T-cell (primary cell): Measurements from ENCODE around the gene GCH1. TPM values are rescaled to one million over a fixed set of nuclear protein-coding genes. Genes with fewer than 3 reads are reported as not detected.
"Not testable (repeated sequence)": the region's sequence is repeated elsewhere in the genome, so short reads cannot be mapped to it uniquely, and the experiment has no call there.

Source experiments
- ATAC-seq, 4 experiments: fragments of 200-7000 bp in 3 of 4; fragments of 150-1000 bp in 1 of 4; cut with Tn5 transposase; replicated peaks in 1 of 4; 1 replicate in 3 of 4; 2 replicates in 1 of 4; pipeline ENCODE4 v1.10.0; 2021; ENCODE audit warnings: moderate library complexity in 3 of 4, mild to moderate bottlenecking in 2 of 4, moderate number of reproducible peaks in 1 of 4
- CTCF ChIA-PET, 2 donors: fragments of 300-600 bp; sonication (Branson Sonifier 250); formaldehyde crosslinking; loops; one replicate each; lab custom pipeline; 2022; ENCODE audit warnings: antibody characterized with exemption in 2 of 2; lab: Charles Lee
- POLR2A ChIA-PET, 2 donors: fragments of 300-600 bp; sonication (Branson Sonifier 250); formaldehyde crosslinking; loops; one replicate each; lab custom pipeline; 2022; ENCODE audit warnings: antibody characterized with exemption in 2 of 2; lab: Charles Lee
- DNase-seq, 35 experiments: peaks; one replicate each; pipeline versions ENCODE4 v3.0.0 to v3.0.0-alpha.2; 2013 to 2023
- H3K27ac ChIP-seq: one replicate; pipeline ENCODE4 v1.5.1; 2013; ENCODE audit warnings: low read length
- H3K27me3 ChIP-seq, 2 experiments: replicated peaks in 1 of 2; 1 replicate in 1 of 2; 2 replicates in 1 of 2; pipeline versions ENCODE4 v1.6.1 to v1.7.0; 2013; ENCODE audit warnings: low read length in 1 of 2, mixed read lengths in 1 of 2; ENCODE audit not compliant: control insufficient read depth in 2 of 2, insufficient read depth in 2 of 2; ENCODE audit errors: extremely low read depth in 1 of 2
- H3K36me3 ChIP-seq, 2 donors: 1 replicate in 1 of 2; 2 replicates in 1 of 2; pipeline versions ENCODE4 v1.6.1 to v1.7.0; 2013; ENCODE audit warnings: low read length in 1 of 2; ENCODE audit not compliant: control insufficient read depth in 2 of 2, insufficient read depth in 1 of 2; ENCODE audit errors: extremely low read depth in 1 of 2
- H3K4me1 ChIP-seq, 2 experiments: 1 replicate in 1 of 2; 2 replicates in 1 of 2; pipeline versions ENCODE4 v1.6.1 to v1.7.0; 2013; ENCODE audit warnings: low read length in 2 of 2, mixed read lengths in 1 of 2; ENCODE audit not compliant: insufficient read depth in 2 of 2, control insufficient read depth in 1 of 2; ENCODE audit errors: extremely low read depth in 1 of 2
- H3K4me3 ChIP-seq, 2 donors: 1 replicate in 1 of 2; 2 replicates in 1 of 2; pipeline versions ENCODE4 v1.5.1 to v1.7.0; 2013; ENCODE audit warnings: mild to moderate bottlenecking in 2 of 2, low read length in 1 of 2, moderate library complexity in 1 of 2; ENCODE audit not compliant: control insufficient read depth in 1 of 2; ENCODE audit errors: extremely low read depth in 1 of 2
- H3K9me3 ChIP-seq: 2 replicates; pipeline ENCODE4 v1.7.0; 2013
- H3K27ac Mint-ChIP-seq, 2 donors: one replicate each; pipeline ENCODE4 v1.8.0; 2020 to 2021; ENCODE audit warnings: mild to moderate bottlenecking in 2 of 2, mixed read lengths in 2 of 2
- H3K27me3 Mint-ChIP-seq, 2 donors: one replicate each; pipeline ENCODE4 v1.8.0; 2021 to 2022; ENCODE audit warnings: mixed read lengths in 2 of 2
- H3K36me3 Mint-ChIP-seq: one replicate; pipeline ENCODE4 v1.8.0; 2021; ENCODE audit warnings: mixed read lengths
- H3K4me1 Mint-ChIP-seq, 3 donors: one replicate each; pipeline ENCODE4 v1.8.0; 2020 to 2022; ENCODE audit warnings: mixed read lengths in 3 of 3, mild to moderate bottlenecking in 1 of 3
- H3K4me3 Mint-ChIP-seq, 3 donors: one replicate each; pipeline ENCODE4 v1.8.0; 2020 to 2022; ENCODE audit warnings: mild to moderate bottlenecking in 3 of 3, mixed read lengths in 3 of 3, moderate library complexity in 3 of 3
- H3K9me3 Mint-ChIP-seq, 3 donors: one replicate each; pipeline ENCODE4 v1.8.0; 2020 to 2022; ENCODE audit warnings: mixed read lengths in 3 of 3
- WGBS: methylation state at CpG from one replicate; pipeline ENCODE4 v1.1.5; 2013; ENCODE audit warnings: missing lambda C conversion rate; ENCODE audit not compliant: insufficient coverage; 5-methylcytosine and 5-hydroxymethylcytosine counted together
- total RNA-seq, 35 experiments: library from RNA in 6 of 35; stranded (reverse) in 6 of 35; fragments of 120-200 nt in 1 of 35; gene quantifications; one replicate each; pipeline versions ENCODE4 v1.2.1 to v1.2.4 and lab custom pipeline; 2013 to 2026

Gene GCH1
- total RNA-seq, 5 donors from 2014 or later (not counting 1 experiment from before 2014, with no cell fraction given) = 26.5 to 31.2 (median 29.2) TPM

DNA sequence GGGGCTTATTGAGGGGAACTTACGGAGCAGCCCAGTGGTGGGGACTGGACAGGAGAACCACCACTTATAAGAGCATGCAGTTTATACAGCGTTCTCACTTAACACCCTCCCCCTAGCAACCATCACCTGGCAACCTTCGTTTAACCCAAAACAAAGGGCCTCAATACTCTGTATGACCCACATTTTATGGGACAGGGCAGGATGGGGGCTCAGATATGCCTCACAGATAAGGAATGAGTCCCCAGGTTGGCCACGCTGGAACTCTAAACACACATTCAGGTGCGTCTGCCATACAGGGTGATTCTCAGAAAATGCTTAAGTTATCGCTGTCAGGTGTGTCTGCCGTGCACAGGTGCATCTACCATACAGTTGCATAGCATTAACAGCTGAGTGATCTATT lies 99.2 kb downstream of the GCH1 start:
- H3K36me3 Mint-ChIP-seq = no peaks in the 10 kb centered on the region
- ChIA-PET CTCF (interaction anchor here (0.6 to 1.4 kb wide), 3 partner anchors 9 to 237 kb away, joined by 3 to 4 read pairs (median 4); partner anchors contain the start of gene SAMD4A (in 1 of the 2)), POLR2A (no interaction called here)

GRCh38 chr14:54801482-54801881 lies 101.1 kb downstream of the GCH1 start:
- CTCF ChIA-PET = interaction anchor here (0.5 to 1.1 kb wide), 2 partner anchors 25 to 26 kb away, joined by 3 read pairs; no protein-coding TSS in a partner anchor
- H3K36me3 ChIP-seq, H3K9me3 ChIP-seq, H3K9me3 Mint-ChIP-seq, H3K27ac Mint-ChIP-seq, POLR2A ChIA-PET, H3K36me3 Mint-ChIP-seq, H3K27ac ChIP-seq, DNase-seq, H3K4me3 Mint-ChIP-seq, ATAC-seq, H3K4me1 ChIP-seq, H3K4me3 ChIP-seq, H3K4me1 Mint-ChIP-seq: not testable (repeated sequence)
- peaks cover 7 to 19% of the 10 kb centered on the region in 2 donors for H3K27me3 Mint-ChIP-seq
- WGBS = no CpG with 5 or more reads among the region's 2 CpGs
- peaks cover 0 to 31% of the 10 kb centered on the region in 2 experiments for H3K27me3 ChIP-seq

More for the DNA sequence above, 99.2 kb downstream of the GCH1 start:
- Histone ChIP-seq H3K4me1 (peaks cover 0 to 6% of the 10 kb centered on the region in 2 experiments), H3K27me3 (peaks cover 0 to 34% of the 10 kb centered on the region in 2 experiments), H3K36me3 (no peaks in the 10 kb centered on the region), H3K9me3 (no peaks in the 10 kb centered on the region), H3K4me3 (no peak overlapping the region), H3K27ac (no peak overlapping the region)
- H3K27ac Mint-ChIP-seq = no peak overlapping the region
- 59% methylated on average over 5 of the region's 7 CpGs for WGBS
- ATAC-seq (peak in 1 of 4 experiments; percentile 42), DNase-seq (peak in 2 of 35 experiments; percentile 3 to 10)
- H3K4me1 Mint-ChIP-seq = peaks cover 3 to 6% (median 4%) of the 10 kb centered on the region in 3 donors
- peaks cover 5 to 19% of the 10 kb centered on the region in 2 donors for H3K27me3 Mint-ChIP-seq
- H3K9me3 Mint-ChIP-seq = no peaks in the 10 kb centered on the region
- no peak overlapping the region for H3K4me3 Mint-ChIP-seq

DNA sequence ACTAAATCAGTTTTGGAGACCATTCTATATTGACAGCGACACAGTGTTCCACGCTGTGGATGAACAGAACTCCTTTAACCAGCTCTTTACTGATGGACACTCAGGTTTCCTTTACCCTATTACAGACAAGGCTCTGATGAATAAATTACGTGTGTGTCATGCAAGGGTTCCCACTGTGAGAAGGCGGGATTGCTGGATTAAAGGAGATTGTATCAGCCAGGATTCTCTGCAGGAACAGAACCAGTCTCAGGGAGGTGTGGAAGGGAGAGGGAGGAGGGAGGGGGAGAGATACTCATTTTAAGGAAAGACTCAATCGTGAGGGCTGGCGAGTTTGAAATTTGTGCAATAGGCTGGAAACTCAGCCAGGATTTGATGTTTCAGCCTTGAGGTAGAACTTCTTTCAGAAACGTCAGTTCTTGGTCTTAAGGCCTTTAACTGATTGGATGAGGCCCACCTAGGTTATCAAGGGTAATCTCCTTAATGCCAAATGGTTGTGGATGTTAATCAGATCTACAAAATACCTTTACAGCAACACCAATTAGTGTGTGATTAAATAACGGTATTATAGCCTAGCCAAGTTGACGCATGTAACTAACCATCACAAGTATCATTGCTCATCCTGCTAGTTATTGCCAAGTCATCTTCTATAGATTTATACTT lies 104.0 kb downstream of the GCH1 start:
- no peaks in the 10 kb centered on the region for H3K4me1 ChIP-seq
- 93% methylated on average over 3 of the region's 9 CpGs for WGBS
- H3K4me3 ChIP-seq = no peak overlapping the region
- CTCF ChIA-PET = no interaction called here
- Mint-ChIP-seq H3K27me3 (peaks cover 10 to 11% of the 10 kb centered on the region in 2 donors), H3K9me3 (peaks cover 0 to 8% (median 5%) of the 10 kb centered on the region in 3 donors), H3K4me1 (no peaks in the 10 kb centered on the region), H3K27ac (no peak overlapping the region), H3K36me3 (peaks cover 4% of the 10 kb centered on the region), H3K4me3 (no peak overlapping the region)
- POLR2A ChIA-PET = no interaction called here
- peaks cover 0 to 9% of the 10 kb centered on the region in 2 experiments for H3K27me3 ChIP-seq
- ATAC-seq = no peak
- no peaks in the 10 kb centered on the region for H3K36me3 ChIP-seq
- no peak for DNase-seq
- no peak overlapping the region for H3K27ac ChIP-seq
- H3K9me3 ChIP-seq = no peaks in the 10 kb centered on the region

DNA sequence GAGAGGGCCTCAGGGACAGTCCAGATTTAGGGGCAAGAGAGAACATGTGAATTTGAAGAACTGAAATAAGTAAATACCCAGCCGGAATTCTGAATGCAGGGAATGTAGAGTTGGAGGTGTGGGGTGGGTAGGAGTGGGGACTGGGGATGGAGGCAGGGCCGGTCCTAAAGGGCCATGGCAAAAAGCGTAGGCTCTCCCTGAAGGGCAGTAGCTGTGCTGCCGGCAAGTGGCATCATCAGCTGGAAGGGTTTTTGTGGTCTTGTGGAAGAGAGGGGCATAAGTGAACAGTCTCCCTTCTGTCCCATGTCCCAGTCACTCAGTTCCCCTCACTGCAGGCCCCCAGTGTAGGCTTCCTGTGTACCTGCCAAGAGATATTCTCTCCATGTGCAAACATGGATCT lies 104.6 kb downstream of the GCH1 start:
- 82% methylated on average over 2 of the region's 4 CpGs for WGBS
- no peak overlapping the region for H3K27ac ChIP-seq
- Mint-ChIP-seq H3K9me3 (peaks cover 0 to 8% (median 5%) of the 10 kb centered on the region in 3 donors), H3K4me3 (no peak overlapping the region), H3K27me3 (peaks cover 10 to 11% of the 10 kb centered on the region in 2 donors), H3K4me1 (no peaks in the 10 kb centered on the region), H3K27ac (no peak overlapping the region), H3K36me3 (peaks cover 4% of the 10 kb centered on the region)
- H3K27me3 ChIP-seq = peaks cover 0 to 9% of the 10 kb centered on the region in 2 experiments
- no peaks in the 10 kb centered on the region for H3K4me1 ChIP-seq
- DNase-seq = no peak
- ChIA-PET POLR2A (no interaction called here), CTCF (no interaction called here)
- no peak overlapping the region for H3K4me3 ChIP-seq
- no peak for ATAC-seq
- no peaks in the 10 kb centered on the region for H3K9me3 ChIP-seq
- no peaks in the 10 kb centered on the region for H3K36me3 ChIP-seq

DNA sequence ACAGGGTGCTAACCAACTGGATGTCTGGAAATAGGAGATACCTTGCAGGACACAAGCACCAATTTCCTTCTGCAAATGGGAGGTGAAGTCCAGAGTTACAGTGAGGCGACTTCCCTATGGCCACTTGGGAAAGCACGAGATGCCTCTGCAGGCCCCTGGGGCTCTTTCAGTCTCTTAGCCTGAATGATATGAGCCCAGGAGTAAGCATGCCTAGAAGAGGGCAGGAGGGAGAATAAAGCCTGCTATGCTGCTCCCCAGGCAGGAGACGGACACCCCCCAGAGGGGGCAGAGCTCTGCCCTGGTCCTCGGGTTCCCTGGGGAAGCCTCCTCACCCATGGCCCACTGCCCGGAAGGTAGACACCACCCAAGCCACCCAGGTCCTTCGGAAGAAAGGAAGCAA lies 105.1 kb downstream of the GCH1 start:
- peaks cover 10 to 11% of the 10 kb centered on the region in 2 donors for H3K27me3 Mint-ChIP-seq
- no peaks in the 10 kb centered on the region for H3K36me3 ChIP-seq
- ATAC-seq (no peak), DNase-seq (no peak)
- H3K4me3 Mint-ChIP-seq = no peak overlapping the region
- no peak overlapping the region for H3K27ac ChIP-seq
- CTCF ChIA-PET = no interaction called here
- H3K9me3 ChIP-seq = no peaks in the 10 kb centered on the region
- peaks cover 0 to 8% (median 5%) of the 10 kb centered on the region in 3 donors for H3K9me3 Mint-ChIP-seq
- H3K27me3 ChIP-seq = peaks cover 0 to 9% of the 10 kb centered on the region in 2 experiments
- H3K4me3 ChIP-seq = no peak overlapping the region
- peaks cover 4% of the 10 kb centered on the region for H3K36me3 Mint-ChIP-seq
- no peaks in the 10 kb centered on the region for H3K4me1 Mint-ChIP-seq
- H3K27ac Mint-ChIP-seq = no peak overlapping the region
- no peaks in the 10 kb centered on the region for H3K4me1 ChIP-seq
- POLR2A ChIA-PET = no interaction called here
- WGBS = 92% methylated on average over 2 of the region's 6 CpGs

DNA sequence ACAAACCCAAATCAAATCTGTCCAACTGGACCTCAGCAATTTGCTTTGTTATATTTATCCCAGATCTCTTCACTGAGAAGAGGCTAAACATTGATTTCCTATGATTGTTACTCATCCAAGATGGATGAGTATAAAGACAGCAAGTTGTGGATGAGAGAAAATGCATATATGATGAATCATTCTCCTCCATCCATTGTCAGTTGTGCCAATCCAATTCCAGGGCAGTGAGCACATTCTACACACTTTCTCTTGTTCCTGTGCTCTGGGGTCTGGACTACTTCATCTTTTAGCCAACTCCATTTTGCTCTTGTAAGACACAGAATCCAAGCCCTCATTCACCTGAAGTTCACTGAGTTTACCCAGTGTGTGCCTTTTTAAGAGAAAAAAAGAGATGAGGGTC lies 105.7 kb downstream of the GCH1 start:
- Histone ChIP-seq H3K36me3 (no peaks in the 10 kb centered on the region), H3K4me1 (no peaks in the 10 kb centered on the region), H3K4me3 (no peak overlapping the region), H3K27ac (no peak overlapping the region), H3K27me3 (peaks cover 0 to 9% of the 10 kb centered on the region in 2 experiments), H3K9me3 (no peaks in the 10 kb centered on the region)
- Mint-ChIP-seq H3K27me3 (peaks cover 10 to 11% of the 10 kb centered on the region in 2 donors), H3K4me1 (no peaks in the 10 kb centered on the region), H3K36me3 (peaks cover 4% of the 10 kb centered on the region), H3K9me3 (peaks cover 0 to 8% (median 5%) of the 10 kb centered on the region in 3 donors), H3K27ac (no peak overlapping the region), H3K4me3 (no peak overlapping the region)
- CTCF ChIA-PET = interaction anchor here in 1 of 2 donors (0.6 to 0.8 kb wide), 2 partner anchors 20 to 54 kb away, joined by 3 to 6 read pairs; no protein-coding TSS in a partner anchor
- POLR2A ChIA-PET = interaction anchor here in 1 of 2 donors (0.6 kb wide), 1 partner anchor 233 kb away, joined by 3 read pairs; no protein-coding TSS in a partner anchor
- DNase-seq = no peak
- no peak for ATAC-seq
